Measurements from ENCODE around the gene LMF1.

DNA sequence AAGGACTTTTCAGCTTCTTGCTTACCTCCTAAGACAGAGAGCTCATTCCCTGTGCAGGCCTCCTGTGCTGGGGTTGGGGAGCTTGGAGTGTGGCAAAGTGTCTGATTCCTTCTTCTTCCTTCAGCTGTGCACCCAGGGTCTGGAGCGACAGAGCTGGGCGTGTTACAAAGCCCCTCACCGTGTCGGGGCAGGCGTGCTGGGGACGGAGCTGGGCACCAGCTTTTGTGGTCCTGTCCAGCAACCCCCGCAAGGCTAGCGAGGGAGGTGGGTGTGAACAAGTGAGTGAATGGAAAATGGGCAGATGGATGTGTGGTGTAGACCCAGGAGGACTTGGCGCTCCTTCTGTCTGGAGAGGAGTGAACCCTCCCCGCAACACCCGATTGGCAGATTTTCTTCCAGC lies 34.5 kb upstream of the LMF1 start:
- TF ChIP-seq, protein P1, sequence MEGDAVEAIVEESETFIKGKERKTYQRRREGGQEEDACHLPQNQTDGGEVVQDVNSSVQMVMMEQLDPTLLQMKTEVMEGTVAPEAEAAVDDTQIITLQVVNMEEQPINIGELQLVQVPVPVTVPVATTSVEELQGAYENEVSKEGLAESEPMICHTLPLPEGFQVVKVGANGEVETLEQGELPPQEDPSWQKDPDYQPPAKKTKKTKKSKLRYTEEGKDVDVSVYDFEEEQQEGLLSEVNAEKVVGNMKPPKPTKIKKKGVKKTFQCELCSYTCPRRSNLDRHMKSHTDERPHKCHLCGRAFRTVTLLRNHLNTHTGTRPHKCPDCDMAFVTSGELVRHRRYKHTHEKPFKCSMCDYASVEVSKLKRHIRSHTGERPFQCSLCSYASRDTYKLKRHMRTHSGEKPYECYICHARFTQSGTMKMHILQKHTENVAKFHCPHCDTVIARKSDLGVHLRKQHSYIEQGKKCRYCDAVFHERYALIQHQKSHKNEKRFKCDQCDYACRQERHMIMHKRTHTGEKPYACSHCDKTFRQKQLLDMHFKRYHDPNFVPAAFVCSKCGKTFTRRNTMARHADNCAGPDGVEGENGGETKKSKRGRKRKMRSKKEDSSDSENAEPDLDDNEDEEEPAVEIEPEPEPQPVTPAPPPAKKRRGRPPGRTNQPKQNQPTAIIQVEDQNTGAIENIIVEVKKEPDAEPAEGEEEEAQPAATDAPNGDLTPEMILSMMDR (optimal IDR thresholded peaks at IDR 0.05 in 1 of 3, IDR thresholded peaks at IDR 0.05 in 1 of 3, conservative IDR thresholded peaks at IDR 0.05 in 1 of 3; ENCODE audit: extremely low read depth in 1 of 3, insufficient read depth in 2 of 3, low read length in 3 of 3): no peak
- TF ChIP-seq EZH2 (IDR thresholded peaks at IDR 0.05; ENCODE audit: low read length): no peak

Measured in keratinocyte (primary cell).